GM10266 (cell line): Measurements from ENCODE around the gene TCEAL3.

Source experiments
- DNase-seq: peaks from one replicate; pipeline ENCODE4 v3.0.0; 2012; ENCODE audit errors: extremely low spot score
- CTCF ChIP-seq: IDR thresholded peaks from 2 replicates; pipeline ENCODE4 v1.5.1; 2012; ENCODE audit warnings: mild to moderate bottlenecking, low read depth; ENCODE audit not compliant: control insufficient read depth, insufficient read depth; ENCODE audit errors: missing control alignments

The TCEAL3 gene

GRCh38 chrX:103607364-103608305 is at the start of gene TCEAL3:
Gene TCEAL3 (plus strand): TSS chrX:103607963. CDS start chrX:103609065, 1,102 bp downstream.
- DNase-seq: peak; percentile 21
- TF ChIP-seq CTCF: no peak

GRCh38 chrX:103560256-103560655 is 47.5 kb upstream of the TCEAL3 start:
- DNase-seq: no peak
- TF ChIP-seq CTCF: no peak

- DNase-seq: no peak
- no peak for TF ChIP-seq CTCF
Measured at GRCh38 chrX:103562801-103563200, 45.0 kb upstream of the TCEAL3 start.

GRCh38 chrX:103565197-103565596 is 42.6 kb upstream of the TCEAL3 start:
- TF ChIP-seq CTCF: no peak
- no peak for DNase-seq

GRCh38 chrX:103565752-103566151 is 42.0 kb upstream of the TCEAL3 start:
- TF ChIP-seq CTCF: no peak
- DNase-seq: no peak

GRCh38 chrX:103571121-103571520 is 36.6 kb upstream of the TCEAL3 start:
- no peak for TF ChIP-seq CTCF
- DNase-seq: no peak

- no peak for TF ChIP-seq CTCF
- DNase-seq: no peak
Measured at GRCh38 chrX:103571726-103572125, 36.0 kb upstream of the TCEAL3 start.
